Bladder microvascular endothelial cell (primary cell): ENCODE results near the gene SMIM20. TPM values are rescaled to one million over a fixed set of nuclear protein-coding genes. Genes with fewer than 3 reads are reported as not detected.

Experiments used
- total RNA-seq: library from RNA; depleted of rRNA; stranded (reverse); fragments of >200 nt; gene quantifications from 2 replicates; pipeline ENCODE4 v1.2.3, GENCODE V29; 2014

The SMIM20 gene
- total RNA-seq = 11.3 and 12.0 TPM in 2 replicates

GRCh38 chr4:25913851-25914669 lies at the start of gene SMIM20:
TSS of gene SMIM20 (plus strand) at chr4:25914220. CDS start at chr4:25914314, 94 bp downstream.

Other genes with a start within 250 kb of the SMIM20 start
- gene SEL1L3, start 51.2 kb upstream of the SMIM20 start, total RNA-seq = 71.1 and 99.6 TPM in 2 replicates